Heart left ventricle (tissue), 13 donors: ENCODE results near the gene TPD52L3.

ENCODE experiments used
- POLR2A ChIP-seq, 2 donors: fragments of 450-650 bp; IDR thresholded peaks; one replicate each; pipeline ENCODE4 v1.6.1; 2017; ENCODE audit warnings: antibody characterized with exemption in 2 of 2, mild to moderate bottlenecking in 2 of 2, moderate library complexity in 2 of 2
- TF ChIP-seq, protein P1 (sequence below), 12 donors: fragments of 200-600 bp; sonication (generic) in 4 of 12; IDR thresholded peaks; one replicate each; pipeline versions ENCODE4 v1.5.0 to v1.8.0; 2018 to 2022; ENCODE audit warnings: antibody characterized with exemption in 12 of 12, mild to moderate bottlenecking in 5 of 12
- donor health status: ischemic (EF 13 %, LVEDD 7.1; RV severe dilation, severe dysfunction).
- donor health status: DM: no; HTN: yes; CAD: no.
- donor health status: DM: no; HTN: no; CAD: no.
- donor health status: ischemic (EF 25% LVEDD 6.9; RV normal size, moderate dysfunction).
- donor health status: ischemic (EF 25% LVEDD 5.7; RV mildly dilated, moderate dysfunction).
- donor health status: ischemic (EF 35%, LVEDD 5.7; RV mildly dilated, moderate dysfunction).
- donor health status: nonischemic (EF 11% LVEDD 7.7; RV severe dilation, severe dysfunction).
- donor health status: DM: yes; HTN: yes; CAD: no.
- donor health status: PGD.
- donor health status: ischemic (EF 29% LVEDD 5.4; RV normal size, mild dysfunction).
- donor health status: nonischemic (EF 23%, LVEDD 6.1; RV moderate dilation, normal function).

DNA sequence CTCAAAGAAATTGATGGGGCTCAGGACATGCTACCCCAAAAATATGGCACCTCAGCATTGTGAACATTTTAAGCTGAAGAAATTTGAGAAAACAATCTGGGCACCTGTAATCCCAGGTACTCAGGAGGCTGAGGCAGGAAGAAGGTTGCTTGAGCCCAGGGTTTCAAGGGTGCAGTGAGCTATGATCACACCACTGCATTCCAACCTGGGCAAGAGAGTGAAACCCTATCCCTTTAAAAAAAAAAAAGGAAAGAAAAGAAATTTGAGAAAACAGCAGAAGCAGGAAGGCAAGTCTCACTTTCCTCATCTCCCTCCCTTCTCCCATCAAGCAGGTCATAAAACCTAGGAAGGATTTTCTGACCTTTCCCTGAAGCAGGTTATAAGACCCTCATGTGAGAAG is 23.6 kb downstream of the TPD52L3 start:
- TF ChIP-seq, protein P1, sequence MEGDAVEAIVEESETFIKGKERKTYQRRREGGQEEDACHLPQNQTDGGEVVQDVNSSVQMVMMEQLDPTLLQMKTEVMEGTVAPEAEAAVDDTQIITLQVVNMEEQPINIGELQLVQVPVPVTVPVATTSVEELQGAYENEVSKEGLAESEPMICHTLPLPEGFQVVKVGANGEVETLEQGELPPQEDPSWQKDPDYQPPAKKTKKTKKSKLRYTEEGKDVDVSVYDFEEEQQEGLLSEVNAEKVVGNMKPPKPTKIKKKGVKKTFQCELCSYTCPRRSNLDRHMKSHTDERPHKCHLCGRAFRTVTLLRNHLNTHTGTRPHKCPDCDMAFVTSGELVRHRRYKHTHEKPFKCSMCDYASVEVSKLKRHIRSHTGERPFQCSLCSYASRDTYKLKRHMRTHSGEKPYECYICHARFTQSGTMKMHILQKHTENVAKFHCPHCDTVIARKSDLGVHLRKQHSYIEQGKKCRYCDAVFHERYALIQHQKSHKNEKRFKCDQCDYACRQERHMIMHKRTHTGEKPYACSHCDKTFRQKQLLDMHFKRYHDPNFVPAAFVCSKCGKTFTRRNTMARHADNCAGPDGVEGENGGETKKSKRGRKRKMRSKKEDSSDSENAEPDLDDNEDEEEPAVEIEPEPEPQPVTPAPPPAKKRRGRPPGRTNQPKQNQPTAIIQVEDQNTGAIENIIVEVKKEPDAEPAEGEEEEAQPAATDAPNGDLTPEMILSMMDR (IDR thresholded peaks at IDR 0.05) = no peak
- TF ChIP-seq POLR2A (IDR thresholded peaks at IDR 0.05) = no peak
